Keratinocyte (primary cell): ENCODE results near the gene RGL1. TPM values are rescaled to one million over a fixed set of nuclear protein-coding genes. Genes with fewer than 3 reads are reported as not detected.

Experiments used
- DNase-seq: peaks from one replicate; pipeline ENCODE4 v3.0.0-alpha.2; 2011; ENCODE audit warnings: low read depth, missing footprints, low spot score
- FAIRE-seq: peaks from 2 replicates; lab custom pipeline; 2011; peaks lifted over from hg19 to GRCh38; lab: Jason Lieb, UNC
- H2AFZ ChIP-seq: 2 replicates; pipeline ENCODE4 v1.6.0; 2012; ENCODE audit warnings: low read length, control low read depth, inconsistent platforms; ENCODE audit not compliant: control insufficient read depth
- H3K27ac ChIP-seq: 2 replicates; pipeline ENCODE4 v1.5.1; 2011; ENCODE audit warnings: low read length; ENCODE audit not compliant: control insufficient read depth, insufficient read depth
- H3K27me3 ChIP-seq: 3 replicates; pipeline ENCODE4 v1.6.0; 2011; ENCODE audit warnings: low read length; ENCODE audit not compliant: control insufficient read depth, insufficient read depth; ENCODE audit errors: extremely low read depth
- H3K36me3 ChIP-seq, 2 experiments: 2 replicates in 1 of 2; 3 replicates in 1 of 2; pipeline ENCODE4 v1.5.1; 2011; ENCODE audit warnings: low read length in 2 of 2, mild to moderate bottlenecking in 1 of 2; ENCODE audit not compliant: control insufficient read depth in 2 of 2, insufficient read depth in 2 of 2; ENCODE audit errors: extremely low read depth in 1 of 2
- H3K4me1 ChIP-seq: 3 replicates; pipeline ENCODE4 v1.5.1; 2011; ENCODE audit warnings: low read length; ENCODE audit not compliant: control insufficient read depth, insufficient read depth; ENCODE audit errors: extremely low read depth
- H3K4me2 ChIP-seq: 3 replicates; pipeline ENCODE4 v1.6.0; 2011; ENCODE audit warnings: low read depth, low read length; ENCODE audit not compliant: control insufficient read depth, insufficient read depth; ENCODE audit errors: extremely low read depth
- H3K4me3 ChIP-seq, 3 experiments: fragments of 200-600 bp in 1 of 3; sonication (generic) in 1 of 3; 2 replicates in 2 of 3; 3 replicates in 1 of 3; pipeline ENCODE4 v1.5.1; 2011 to 2016; ENCODE audit warnings: low read length in 3 of 3, mild to moderate bottlenecking in 3 of 3, control low read depth in 2 of 3, inconsistent platforms in 1 of 3, low read depth in 1 of 3, mixed read lengths in 1 of 3, mixed run types in 1 of 3, moderate library complexity in 1 of 3; ENCODE audit not compliant: control insufficient read depth in 2 of 3, insufficient read depth in 2 of 3; ENCODE audit errors: extremely low read depth in 1 of 3
- H3K79me2 ChIP-seq: 2 replicates; pipeline ENCODE4 v1.6.0; 2012; ENCODE audit warnings: low read length; ENCODE audit not compliant: control insufficient read depth, insufficient read depth
- H3K9ac ChIP-seq: 3 replicates; pipeline ENCODE4 v1.6.0; 2011; ENCODE audit warnings: low read length; ENCODE audit not compliant: control insufficient read depth, insufficient read depth; ENCODE audit errors: extremely low read depth
- H3K9me1 ChIP-seq: 3 replicates; pipeline ENCODE4 v1.6.0; 2011; ENCODE audit warnings: low read length; ENCODE audit not compliant: control insufficient read depth, insufficient read depth; ENCODE audit errors: extremely low read depth
- H3K9me3 ChIP-seq: 2 replicates; pipeline ENCODE4 v1.5.1; 2012; ENCODE audit warnings: low read depth, low read length; ENCODE audit not compliant: control insufficient read depth
- H4K20me1 ChIP-seq: 3 replicates; pipeline ENCODE4 v1.6.0; 2011; ENCODE audit warnings: low read length; ENCODE audit not compliant: control insufficient read depth, insufficient read depth; ENCODE audit errors: extremely low read depth
- CTCF ChIP-seq, 3 experiments: IDR thresholded peaks in 1 of 3; conservative IDR thresholded peaks in 1 of 3; optimal IDR thresholded peaks in 1 of 3; 2 replicates in 2 of 3; 3 replicates in 1 of 3; pipeline versions ENCODE3 to v1.5.1; 2011; ENCODE audit warnings: low read length in 3 of 3, mild to moderate bottlenecking in 3 of 3, moderate library complexity in 2 of 3, control low read depth in 1 of 3, inconsistent platforms in 1 of 3; ENCODE audit not compliant: insufficient read depth in 2 of 3; ENCODE audit errors: extremely low read depth in 1 of 3
- EZH2 ChIP-seq: IDR thresholded peaks from one replicate; pipeline ENCODE4 v1.6.1; 2012; ENCODE audit warnings: inconsistent platforms, mild to moderate bottlenecking, low read length, moderate library complexity
- dilution Hi-C: fragments of 300-500 bp; cut with MboI; formaldehyde crosslinking; loops from one replicate; pipeline ENCODE4 v1.7.0; 2020; ENCODE audit warnings: low sequenced_read_pairs; ENCODE audit not compliant: extremely low pct_ligation_motif_present
- polyA plus RNA-seq, 5 experiments: library from polyadenylated mRNA; depleted of rRNA in 3 of 5; stranded (reverse) in 3 of 5; stranded (forward) in 1 of 5; unstranded in 1 of 5; fragments of >200 nt; gene quantifications; 1 replicate in 1 of 5; 2 replicates in 3 of 5; 3 replicates in 1 of 5; pipeline versions ENCODE4 v1.2.1 to v1.2.3, GENCODE V29; 2011 to 2012; ENCODE audit warnings: missing spikeins in 2 of 5, low read depth in 1 of 5, low replicate concordance in 1 of 5

RGL1 gene
- polyA plus RNA-seq, 1 donor (not counting 4 experiments of a cell fraction or from before 2014, with no cell fraction given) = 1.2 TPM

GRCh38 chr1:183933528-183934179 lies 128.7 kb downstream of the RGL1 start:
- Histone ChIP-seq H3K4me1 (no peaks in the 10 kb centered on the region), H3K27ac (no peak overlapping the region), H3K36me3 (no peaks in the 10 kb centered on the region), H3K9me3 (no peaks in the 10 kb centered on the region), H3K9me1 (no peaks in the 10 kb centered on the region), H3K4me2 (no peak overlapping the region), H2AFZ (no peak overlapping the region), H3K9ac (no peak overlapping the region), H3K4me3 (no peak overlapping the region), H3K79me2 (no peaks in the 10 kb centered on the region), H3K27me3 (no peaks in the 10 kb centered on the region), H4K20me1 (no peaks in the 10 kb centered on the region)
- FAIRE-seq (no peak), DNase-seq (no peak)
- dilution Hi-C loops = no loop called here
- no peak for TF ChIP-seq CTCF (optimal IDR thresholded peaks at IDR 0.05 in 1 of 3, IDR thresholded peaks at IDR 0.05 in 1 of 3, conservative IDR thresholded peaks at IDR 0.05 in 1 of 3; ENCODE audit: extremely low read depth in 1 of 3, insufficient read depth in 2 of 3, low read length in 3 of 3)
- TF ChIP-seq EZH2 = no peak

- no peak overlapping the region for H2AFZ ChIP-seq
- H3K4me1 ChIP-seq = no peaks in the 10 kb centered on the region
- no peaks in the 10 kb centered on the region for H3K36me3 ChIP-seq
- H3K27me3 ChIP-seq = no peaks in the 10 kb centered on the region
- FAIRE-seq (no peak), DNase-seq (no peak)
- no peak overlapping the region for H3K27ac ChIP-seq
- H3K9ac ChIP-seq = no peak overlapping the region
- H3K4me3 ChIP-seq = no peak overlapping the region
- H3K79me2 ChIP-seq = no peaks in the 10 kb centered on the region
- no peaks in the 10 kb centered on the region for H4K20me1 ChIP-seq
- no peaks in the 10 kb centered on the region for H3K9me1 ChIP-seq
- no peaks in the 10 kb centered on the region for H3K9me3 ChIP-seq
- H3K4me2 ChIP-seq = no peak overlapping the region
- dilution Hi-C loops = no loop called here
- TF ChIP-seq EZH2 = no peak
These were observed 129.4 kb downstream of the RGL1 start for GRCh38 chr1:183934314-183934713.

DNA sequence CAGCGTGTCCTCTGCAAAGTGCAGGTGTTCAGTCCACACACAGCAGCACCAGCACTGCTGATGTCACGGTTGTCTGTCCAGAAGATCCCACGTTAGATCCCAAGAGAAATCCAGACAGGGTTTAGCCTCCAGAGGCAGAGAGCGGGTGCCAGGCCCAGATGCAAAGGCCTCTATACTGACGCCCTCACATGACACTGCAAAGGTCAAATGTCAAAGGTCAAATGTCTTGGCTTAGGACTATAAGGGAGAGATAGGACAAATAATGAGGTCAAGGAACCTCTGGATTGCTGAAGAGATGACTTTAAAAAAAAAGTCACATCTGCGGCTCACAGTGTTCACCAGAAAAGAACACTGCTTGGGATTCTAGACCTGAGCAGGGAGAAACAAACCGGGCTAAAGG lies 131.1 kb downstream of the RGL1 start:
- Histone ChIP-seq H3K9ac (no peak overlapping the region), H3K9me3 (no peaks in the 10 kb centered on the region), H3K36me3 (no peaks in the 10 kb centered on the region), H4K20me1 (no peaks in the 10 kb centered on the region), H3K79me2 (no peaks in the 10 kb centered on the region), H3K27ac (no peak overlapping the region), H2AFZ (no peak overlapping the region), H3K4me2 (no peak overlapping the region), H3K4me1 (no peaks in the 10 kb centered on the region), H3K27me3 (no peaks in the 10 kb centered on the region), H3K4me3 (no peak overlapping the region), H3K9me1 (no peaks in the 10 kb centered on the region)
- DNase-seq (no peak), FAIRE-seq (no peak)
- dilution Hi-C loops = no loop called here
- TF ChIP-seq EZH2 = no peak
- TF ChIP-seq CTCF (optimal IDR thresholded peaks at IDR 0.05 in 1 of 3, IDR thresholded peaks at IDR 0.05 in 1 of 3, conservative IDR thresholded peaks at IDR 0.05 in 1 of 3; ENCODE audit: extremely low read depth in 1 of 3, insufficient read depth in 2 of 3, low read length in 3 of 3) = no peak
